Activated CD4-positive, alpha-beta T cell treated with anti-CD3 and anti-CD28 coated beads, Interleukin-2, amount 50 U/mL, for 4 hours (primary cell): ENCODE results near the gene ZNF565.
"Not testable (repeated sequence)": the region's sequence is repeated elsewhere in the genome, so short reads cannot be mapped to it uniquely, and the experiment has no call there.

Experiments
- DNase-seq, 2 experiments: peaks; one replicate each; pipeline ENCODE4 v3.0.0-alpha.2; 2020

Gene ZNF565

GRCh38 chr19:36214386-36215275 lies at the start of gene ZNF565, which contains the start of gene ZNF146:
Gene ZNF565 (minus strand): TSS chr19:36214665. CDS start chr19:36201985, 12,680 bp downstream.
Gene ZNF146 (plus strand): TSS chr19:36215106. CDS start chr19:36236441, 21,335 bp downstream.
- DNase-seq: peak; percentile 92 to 93

DNA sequence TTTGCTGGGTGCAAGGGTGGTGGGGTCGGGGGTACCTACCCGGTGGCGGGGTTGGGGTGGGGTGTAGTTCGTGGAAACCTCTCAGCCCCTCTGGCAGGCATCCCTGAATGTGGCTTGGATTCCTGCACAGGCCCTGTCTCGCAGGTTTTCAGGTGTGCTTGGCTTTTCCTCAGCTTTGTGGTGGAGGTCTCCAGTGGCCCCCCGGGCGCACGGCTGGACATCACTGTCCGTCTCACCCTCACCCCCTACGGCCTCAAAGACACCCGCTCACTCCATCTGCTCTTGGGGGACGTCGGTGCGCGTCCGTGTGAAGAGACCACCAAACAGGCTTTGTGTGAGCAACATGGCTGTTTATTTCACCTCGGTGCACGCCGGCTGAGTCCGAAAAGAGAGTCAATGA lies 44.7 kb upstream of the ZNF565 start:
- DNase-seq: no peak

DNA sequence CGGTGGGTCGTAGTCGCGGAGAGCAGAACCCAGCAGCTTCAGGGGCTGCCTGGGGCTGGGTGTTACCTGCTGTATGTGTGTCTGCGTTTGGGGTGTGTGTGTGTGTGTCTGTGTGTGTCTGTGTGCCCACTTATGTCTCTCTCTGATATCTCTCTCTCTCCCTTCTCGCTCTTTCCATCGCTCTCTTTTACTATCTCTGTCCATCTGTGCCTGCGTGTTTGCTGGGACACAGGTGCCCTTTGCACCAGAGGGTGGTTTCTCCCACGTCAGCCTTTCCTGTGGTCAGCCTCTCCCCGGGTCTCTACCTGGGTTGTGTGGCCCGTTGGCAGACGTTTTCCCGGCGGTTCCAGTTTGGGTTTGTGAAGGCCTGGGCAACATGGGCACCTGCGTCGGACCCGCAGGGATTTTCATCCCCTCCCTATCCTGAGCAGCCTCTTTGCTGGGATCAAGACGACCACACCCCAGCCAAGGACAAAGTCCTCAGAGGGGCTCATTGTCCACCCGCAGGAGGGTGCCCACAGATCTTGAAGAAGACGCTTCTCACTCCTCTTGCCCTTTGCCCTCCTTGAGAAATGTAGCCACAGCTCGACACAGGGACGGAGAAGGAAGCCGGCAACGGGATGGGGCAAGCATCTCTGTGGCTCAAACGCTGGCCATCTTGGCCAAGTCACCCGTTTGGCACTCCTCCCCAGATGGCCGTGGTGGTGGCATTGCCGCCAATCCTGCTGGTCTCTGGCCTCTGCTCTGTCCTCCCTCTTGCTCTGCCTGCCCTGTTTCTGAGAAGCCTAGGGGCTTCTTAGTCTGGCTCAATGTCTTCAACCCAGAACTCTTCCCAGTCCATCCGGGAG lies 43.8 kb upstream of the ZNF565 start:
- DNase-seq: no peak

DNA sequence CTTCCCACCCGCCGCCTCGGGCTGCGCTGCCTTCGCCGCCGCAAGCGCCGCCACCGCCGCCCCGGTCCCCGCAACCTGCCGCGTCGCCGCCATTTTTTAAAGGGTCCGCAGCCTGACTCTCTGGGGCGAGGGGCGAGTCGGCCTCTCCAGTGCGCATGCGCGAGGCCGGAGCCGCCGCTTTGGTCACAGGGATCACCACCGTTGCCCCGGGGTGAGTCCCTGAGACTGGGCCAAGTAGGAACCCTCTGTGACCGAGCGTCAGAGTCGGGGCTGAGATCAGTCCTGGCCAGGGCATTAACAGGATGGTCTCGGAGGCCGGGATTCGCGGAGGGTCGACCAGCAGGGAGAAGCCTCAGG lies 43.0 kb upstream of the ZNF565 start:
- no peak for DNase-seq

DNA sequence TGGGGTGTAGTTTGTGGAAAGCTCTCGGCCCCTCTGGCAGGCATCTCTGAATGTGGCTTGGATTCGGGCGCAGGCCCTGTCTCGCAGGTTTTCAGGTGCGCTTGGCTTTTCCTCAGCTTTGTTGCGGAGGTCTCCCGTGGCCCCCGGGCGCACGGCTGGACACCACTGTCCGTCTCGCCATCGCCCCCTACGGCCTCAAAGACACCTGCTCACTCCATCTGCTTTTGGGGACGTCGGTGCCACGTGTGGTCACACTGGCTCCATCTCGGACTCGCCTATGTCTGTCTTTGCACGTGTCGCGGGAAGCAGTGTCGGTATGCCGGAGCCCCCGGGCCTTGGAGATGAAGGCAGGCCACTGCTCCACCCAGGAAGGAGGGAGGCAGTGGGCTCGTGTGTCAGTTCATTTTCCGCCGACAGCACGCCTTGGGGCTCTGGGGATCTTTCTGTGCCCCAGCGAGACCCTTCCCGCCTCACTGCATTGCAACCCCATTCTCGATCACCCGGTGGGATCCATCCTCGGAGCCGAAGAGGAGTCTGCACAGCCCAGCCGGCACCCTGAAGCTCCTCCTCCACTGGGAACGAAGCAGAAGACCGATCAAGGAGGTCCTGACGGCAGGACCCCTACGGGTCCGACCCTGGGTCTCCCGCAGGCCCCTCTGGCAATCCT lies 42.5 kb upstream of the ZNF565 start:
- DNase-seq: no peak

DNA sequence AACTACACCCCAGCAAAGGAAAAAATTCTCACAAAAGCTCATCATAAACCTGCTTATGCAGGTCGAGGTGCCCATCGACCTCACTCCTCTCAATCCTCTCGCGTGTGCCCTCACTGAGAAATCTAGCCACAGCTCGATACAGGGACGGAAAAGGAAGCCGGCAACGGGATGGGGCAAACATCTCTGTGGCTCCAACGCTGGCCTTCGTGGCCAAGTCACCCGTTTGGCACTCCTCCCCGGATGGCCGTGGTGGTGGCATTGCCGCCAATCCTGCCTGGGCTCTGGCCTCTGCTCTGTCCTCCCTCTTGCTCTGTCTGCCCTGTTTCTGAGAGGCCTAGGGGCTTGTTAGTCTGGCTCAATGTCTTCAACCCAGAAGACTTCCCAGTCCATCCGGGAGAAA lies 41.6 kb upstream of the ZNF565 start:
- no peak for DNase-seq

GRCh38 chr19:36255316-36255715 lies 40.9 kb upstream of the ZNF565 start:
- no peak for DNase-seq

DNA sequence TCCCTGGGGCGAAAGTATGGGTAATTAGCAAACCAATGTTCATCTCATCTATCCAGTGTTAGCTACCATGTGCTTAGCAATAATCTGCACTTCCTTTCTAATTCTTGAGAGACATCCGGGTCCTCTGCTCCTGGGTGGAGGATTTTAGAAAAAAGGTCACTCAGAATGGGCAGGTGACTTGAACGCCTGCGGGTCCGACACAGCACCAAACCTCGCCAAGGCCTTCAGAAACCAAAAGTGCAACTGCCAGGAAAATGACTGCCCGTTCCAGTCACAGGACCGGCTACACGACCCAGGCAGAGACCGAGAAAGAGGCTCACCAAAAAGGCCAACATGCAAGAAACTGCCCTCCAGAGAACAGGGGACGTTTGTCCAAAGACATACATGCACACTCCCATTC lies 40.4 kb upstream of the ZNF565 start:
- no peak for DNase-seq

- DNase-seq: no peak
Measured at GRCh38 chr19:36252047-36252446, 37.6 kb upstream of the ZNF565 start.

- no peak for DNase-seq
Measured at GRCh38 chr19:36246006-36246481, 31.6 kb upstream of the ZNF565 start.

GRCh38 chr19:36245210-36246005 lies 30.9 kb upstream of the ZNF565 start:
- no peak for DNase-seq

- no peak for DNase-seq
Measured at GRCh38 chr19:36244066-36244465, 29.6 kb upstream of the ZNF565 start.

DNA sequence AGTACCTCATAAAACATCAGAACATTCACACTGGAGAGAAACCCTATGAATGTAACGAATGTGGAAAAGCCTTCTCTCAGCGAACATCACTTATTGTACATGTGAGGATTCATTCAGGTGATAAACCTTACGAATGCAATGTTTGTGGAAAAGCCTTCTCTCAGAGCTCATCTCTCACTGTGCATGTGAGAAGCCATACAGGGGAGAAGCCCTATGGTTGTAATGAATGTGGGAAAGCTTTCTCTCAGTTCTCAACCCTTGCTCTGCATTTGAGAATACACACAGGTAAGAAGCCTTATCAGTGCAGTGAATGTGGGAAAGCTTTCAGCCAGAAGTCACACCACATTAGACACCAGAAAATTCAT lies 22.5 kb upstream of the ZNF565 start:
- no peak for DNase-seq

DNA sequence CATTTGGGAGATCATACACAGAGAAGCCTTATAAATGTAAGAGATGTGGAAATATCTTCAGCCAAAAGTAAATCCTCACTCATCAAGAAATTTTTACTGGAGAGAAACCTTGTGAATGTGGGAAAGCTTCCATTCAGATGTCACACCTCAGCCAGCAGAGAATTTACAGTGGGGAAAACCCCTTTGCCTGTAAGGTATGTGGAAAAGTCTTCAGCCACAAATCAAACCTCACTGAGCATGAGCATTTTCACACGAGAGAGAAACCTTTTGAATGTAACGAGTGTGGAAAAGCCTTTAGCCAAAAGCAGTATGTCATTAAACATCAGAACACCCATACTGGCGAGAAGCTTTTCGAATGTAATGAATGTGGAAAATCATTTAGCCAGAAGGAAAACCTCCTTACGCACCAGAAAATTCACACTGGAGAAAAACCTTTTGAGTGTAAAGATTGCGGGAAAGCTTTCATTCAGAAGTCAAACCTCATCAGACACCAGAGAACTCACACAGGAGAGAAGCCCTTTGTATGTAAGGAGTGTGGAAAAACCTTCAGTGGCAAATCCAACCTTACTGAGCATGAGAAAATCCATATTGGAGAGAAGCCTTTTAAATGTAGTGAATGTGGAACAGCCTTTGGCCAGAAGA lies 22.0 kb upstream of the ZNF565 start:
- DNase-seq: no peak

- DNase-seq: not testable (repeated sequence)
Measured at GRCh38 chr19:36233626-36234025, 19.2 kb upstream of the ZNF565 start.

DNA sequence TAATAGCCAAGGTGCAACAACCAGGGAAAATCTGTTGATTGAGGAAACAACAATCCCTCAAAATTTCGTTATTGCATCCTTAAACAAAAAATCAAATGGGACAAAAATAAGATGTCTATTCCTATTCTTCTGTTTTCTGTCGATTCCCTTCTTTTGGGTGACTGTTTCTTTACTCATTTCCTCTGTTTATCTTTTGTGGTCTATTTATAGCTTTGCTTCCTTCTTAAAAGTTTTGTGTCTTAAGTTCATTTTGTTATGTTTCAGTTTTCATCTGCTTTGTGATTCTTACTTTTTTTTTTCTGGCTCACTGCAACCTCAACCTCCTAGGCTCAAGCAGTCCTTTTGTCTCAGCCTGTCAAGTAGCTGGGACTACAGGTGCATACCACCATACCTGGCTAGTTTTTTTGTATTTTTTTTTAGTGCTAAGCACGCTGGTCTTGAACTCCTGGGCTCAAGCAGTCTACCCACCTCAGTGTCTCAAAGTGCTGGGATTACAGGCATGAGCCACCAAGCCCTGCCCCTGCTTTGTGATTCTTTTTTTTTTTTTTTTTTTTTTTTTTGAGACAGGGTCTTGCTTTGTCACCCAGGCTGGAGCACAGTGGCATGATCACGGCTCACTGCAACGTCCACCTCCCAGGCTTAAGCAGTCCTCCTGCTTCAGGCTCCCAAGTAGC lies 10.9 kb upstream of the ZNF565 start:
- no peak for DNase-seq

GRCh38 chr19:36222503-36222902 lies 8.0 kb upstream of the ZNF565 start:
- DNase-seq: no peak

GRCh38 chr19:36221474-36221873 lies 7.0 kb upstream of the ZNF565 start:
- no peak for DNase-seq

- peak; percentile 6 to 15 for DNase-seq
Measured at GRCh38 chr19:36215276-36216123, 1.0 kb upstream of the ZNF565 start.

GRCh38 chr19:36212895-36213294 lies 1.6 kb downstream of the ZNF565 start:
- DNase-seq: no peak
